ENCODE results near the gene LRP3.

GRCh38 chr19:33146209-33146608 lies 47.9 kb upstream of the LRP3 start:
- no peak for TF ChIP-seq CTCF (IDR thresholded peaks at IDR 0.05; ENCODE audit: low read length)
- no peak for TF ChIP-seq EZH2 (optimal IDR thresholded peaks at IDR 0.05; ENCODE audit: low read depth, low read length)

All from MM.1S (cell line).